ENCODE results near the gene FYB1.

GRCh38 chr5:39058178-39058921, 161.0 kb downstream of the FYB1 start:
- no peak for TF ChIP-seq EZH2 (IDR thresholded peaks at IDR 0.05)
- TF ChIP-seq POLR2AphosphoS5 (IDR thresholded peaks at IDR 0.05; ENCODE audit: borderline replicate concordance, low read depth, low read length) = no peak
